ENCODE data around the gene TRANK1. TPM values are rescaled to one million over a fixed set of nuclear protein-coding genes. Genes with fewer than 3 reads are reported as not detected.

Gene TRANK1
- total RNA-seq, 2 donors from 2014 or later, result 9.0 to 20.1 TPM

GRCh38 chr3:36941658-36942057 lies 3.2 kb downstream of the TRANK1 start:
- H3K4me3 Mint-ChIP-seq, result no peak overlapping the region

GRCh38 chr3:36941162-36941561 lies 3.7 kb downstream of the TRANK1 start:
- H3K9ac ChIP-seq (ENCODE audit: extremely low read depth, low read length, poor library complexity, severe bottlenecking), result no peak overlapping the region
- no peak overlapping the region for H3K4me3 ChIP-seq (ENCODE audit: low read length)
- H3K9me3 ChIP-seq (ENCODE audit: control insufficient read depth, low read length), result no peaks in the 10 kb centered on the region
- Mint-ChIP-seq H3K4me3 (no peak overlapping the region), H3K27ac (no peak overlapping the region), H3K9me3 (no peaks in the 10 kb centered on the region), H3K36me3 (ENCODE audit: low read depth) (no peaks in the 10 kb centered on the region), H3K27me3 (ENCODE audit: insufficient read depth) (peaks cover 34% of the 10 kb centered on the region), H3K4me1 (peaks cover 8% of the 10 kb centered on the region)
- TF ChIP-seq, protein P1, sequence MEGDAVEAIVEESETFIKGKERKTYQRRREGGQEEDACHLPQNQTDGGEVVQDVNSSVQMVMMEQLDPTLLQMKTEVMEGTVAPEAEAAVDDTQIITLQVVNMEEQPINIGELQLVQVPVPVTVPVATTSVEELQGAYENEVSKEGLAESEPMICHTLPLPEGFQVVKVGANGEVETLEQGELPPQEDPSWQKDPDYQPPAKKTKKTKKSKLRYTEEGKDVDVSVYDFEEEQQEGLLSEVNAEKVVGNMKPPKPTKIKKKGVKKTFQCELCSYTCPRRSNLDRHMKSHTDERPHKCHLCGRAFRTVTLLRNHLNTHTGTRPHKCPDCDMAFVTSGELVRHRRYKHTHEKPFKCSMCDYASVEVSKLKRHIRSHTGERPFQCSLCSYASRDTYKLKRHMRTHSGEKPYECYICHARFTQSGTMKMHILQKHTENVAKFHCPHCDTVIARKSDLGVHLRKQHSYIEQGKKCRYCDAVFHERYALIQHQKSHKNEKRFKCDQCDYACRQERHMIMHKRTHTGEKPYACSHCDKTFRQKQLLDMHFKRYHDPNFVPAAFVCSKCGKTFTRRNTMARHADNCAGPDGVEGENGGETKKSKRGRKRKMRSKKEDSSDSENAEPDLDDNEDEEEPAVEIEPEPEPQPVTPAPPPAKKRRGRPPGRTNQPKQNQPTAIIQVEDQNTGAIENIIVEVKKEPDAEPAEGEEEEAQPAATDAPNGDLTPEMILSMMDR (conservative IDR thresholded peaks at IDR 0.05), result no peak
- no peaks in the 10 kb centered on the region for H3K36me3 ChIP-seq (ENCODE audit: control insufficient read depth, insufficient read depth, low read length)
- no peak overlapping the region for H3K27ac ChIP-seq (ENCODE audit: low read depth, low read length)
- 86 to 100% methylated on average over 2 of the region's 2 CpGs for WGBS, 2 experiments (ENCODE audit: insufficient coverage in 1 of 2, insufficient read length in 1 of 2)
- peaks cover 27% of the 10 kb centered on the region for H3K27me3 ChIP-seq (ENCODE audit: control insufficient read depth, insufficient read depth, low read length, poor library complexity, severe bottlenecking)
- peak; percentile 16 for DNase-seq
- no peaks in the 10 kb centered on the region for H3K4me1 ChIP-seq (ENCODE audit: control insufficient read depth, insufficient read depth, low read length)

More at GRCh38 chr3:36941658-36942057, 3.2 kb downstream of the TRANK1 start:
- H3K4me1 Mint-ChIP-seq, result peaks cover 5% of the 10 kb centered on the region
- peak; percentile 21 for DNase-seq
- no peaks in the 10 kb centered on the region for H3K4me1 ChIP-seq (ENCODE audit: control insufficient read depth, insufficient read depth, low read length)
- H3K4me3 ChIP-seq (ENCODE audit: low read length), result no peak overlapping the region
- H3K27ac ChIP-seq (ENCODE audit: low read depth, low read length), result no peak overlapping the region
- TF ChIP-seq, protein P1 (conservative IDR thresholded peaks at IDR 0.05), result no peak
- H3K27ac Mint-ChIP-seq, result no peak overlapping the region
- no peak overlapping the region for H3K9ac ChIP-seq (ENCODE audit: extremely low read depth, low read length, poor library complexity, severe bottlenecking)
- no peaks in the 10 kb centered on the region for H3K36me3 Mint-ChIP-seq (ENCODE audit: low read depth)
- no peaks in the 10 kb centered on the region for H3K36me3 ChIP-seq (ENCODE audit: control insufficient read depth, insufficient read depth, low read length)
- peaks cover 27% of the 10 kb centered on the region for H3K27me3 ChIP-seq (ENCODE audit: control insufficient read depth, insufficient read depth, low read length, poor library complexity, severe bottlenecking)
- peaks cover 36% of the 10 kb centered on the region for H3K27me3 Mint-ChIP-seq (ENCODE audit: insufficient read depth)
- peaks cover under 1% of the 10 kb centered on the region for H3K9me3 Mint-ChIP-seq
- no peaks in the 10 kb centered on the region for H3K9me3 ChIP-seq (ENCODE audit: control insufficient read depth, low read length)
- 91 to 95% methylated on average over 2 to 3 of the region's 3 CpGs for WGBS, 2 experiments (ENCODE audit: insufficient coverage in 1 of 2, insufficient read length in 1 of 2)

DNA sequence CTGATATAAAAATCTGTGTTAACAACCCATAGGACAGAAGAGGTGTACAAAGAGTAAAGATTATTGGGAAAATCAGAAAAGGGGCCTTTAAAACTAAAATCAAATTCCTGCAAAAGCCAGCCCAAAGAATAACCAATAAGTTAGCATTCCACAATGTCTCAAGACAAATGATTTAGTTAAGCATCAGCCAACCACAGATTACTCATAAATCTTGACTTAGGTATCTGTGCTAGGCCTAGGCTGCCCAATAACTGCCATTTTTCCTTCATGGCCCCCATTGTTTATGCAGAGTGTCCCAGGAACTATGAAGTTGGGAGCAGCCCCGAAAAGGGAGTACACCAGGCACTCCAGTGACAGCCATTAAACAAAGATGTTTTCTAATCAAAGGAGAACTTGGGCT lies 7.4 kb downstream of the TRANK1 start:
- Histone ChIP-seq H3K27me3 (ENCODE audit: control insufficient read depth, insufficient read depth, low read length, poor library complexity, severe bottlenecking) (no peaks in the 10 kb centered on the region), H3K27ac (ENCODE audit: low read depth, low read length) (no peak overlapping the region), H3K4me1 (ENCODE audit: control insufficient read depth, insufficient read depth, low read length) (peaks cover 5% of the 10 kb centered on the region), H3K36me3 (ENCODE audit: control insufficient read depth, insufficient read depth, low read length) (no peaks in the 10 kb centered on the region), H3K4me3 (ENCODE audit: low read length) (no peak overlapping the region), H3K9ac (ENCODE audit: extremely low read depth, low read length, poor library complexity, severe bottlenecking) (no peak overlapping the region), H3K9me3 (ENCODE audit: control insufficient read depth, low read length) (peaks cover 5% of the 10 kb centered on the region)
- Mint-ChIP-seq H3K4me3 (no peak overlapping the region), H3K27ac (peak overlapping the region; percentile 70), H3K27me3 (ENCODE audit: insufficient read depth) (peaks cover 8% of the 10 kb centered on the region), H3K4me1 (peaks cover 13% of the 10 kb centered on the region), H3K9me3 (no peaks in the 10 kb centered on the region), H3K36me3 (ENCODE audit: low read depth) (no peaks in the 10 kb centered on the region)
- WGBS, 2 experiments (ENCODE audit: insufficient coverage in 1 of 2, insufficient read length in 1 of 2), result 71 to 87% methylated on average over 1 of the region's 1 CpG
- no peak for DNase-seq
- TF ChIP-seq, protein P1 (conservative IDR thresholded peaks at IDR 0.05), result no peak
